NCI-H2196 treated with DMSO at 0.1 percent for 48 hours (cell line): ENCODE data around the gene SERAC1.

Source experiments
- DNase-seq: peaks from one replicate; lab custom pipeline; 2025; ENCODE audit not compliant: unreplicated experiment; lab: John Stamatoyannopoulos, UW

Gene SERAC1

GRCh38 chr6:158081657-158081935 lies 86.5 kb downstream of the SERAC1 start:
- DNase-seq: no peak

GRCh38 chr6:158080849-158081656 lies 87.0 kb downstream of the SERAC1 start:
- no peak for DNase-seq

GRCh38 chr6:158078320-158078719 lies 89.7 kb downstream of the SERAC1 start:
- DNase-seq: no peak

GRCh38 chr6:158077676-158078075 lies 90.4 kb downstream of the SERAC1 start:
- DNase-seq: no peak

- no peak for DNase-seq
These were observed 91.5 kb downstream of the SERAC1 start for GRCh38 chr6:158076548-158076947.

GRCh38 chr6:158073776-158074175 lies 94.3 kb downstream of the SERAC1 start:
- no peak for DNase-seq

- DNase-seq: peak; percentile 2
These were observed 95.9 kb downstream of the SERAC1 start for GRCh38 chr6:158072083-158072721.

- DNase-seq: no peak
These were observed 96.7 kb downstream of the SERAC1 start for GRCh38 chr6:158071121-158072082.

- no peak for DNase-seq
These were observed 97.5 kb downstream of the SERAC1 start for GRCh38 chr6:158070513-158070912.

GRCh38 chr6:158069800-158070195 lies 98.3 kb downstream of the SERAC1 start:
- no peak for DNase-seq

- no peak for DNase-seq
These were observed 98.9 kb downstream of the SERAC1 start for GRCh38 chr6:158068893-158069799.

- no peak for DNase-seq
These were observed 99.7 kb downstream of the SERAC1 start for GRCh38 chr6:158068156-158068892.

- DNase-seq: no peak
These were observed 100.5 kb downstream of the SERAC1 start for GRCh38 chr6:158067436-158068015.

- no peak for DNase-seq
These were observed 101.8 kb downstream of the SERAC1 start for GRCh38 chr6:158066136-158066781.

GRCh38 chr6:158064725-158065251 lies 103.3 kb downstream of the SERAC1 start:
- DNase-seq: no peak

GRCh38 chr6:158063736-158064135 lies 104.3 kb downstream of the SERAC1 start:
- no peak for DNase-seq

- DNase-seq: no peak
These were observed 106.2 kb downstream of the SERAC1 start for GRCh38 chr6:158061709-158062461.

GRCh38 chr6:158061361-158061708 lies 106.7 kb downstream of the SERAC1 start:
- DNase-seq: no peak
